Posterior cingulate gyrus (tissue), 11 donors: ENCODE data around the gene PLEKHM2.
A peak's percentile ranks its signal among the peaks of the same experiment; 100 is the strongest.

Experiments
- DNase-seq, 10 donors: peaks; one replicate each; pipeline versions ENCODE4 v3.0.0 to v3.0.0-alpha.2; 2020 to 2021; ENCODE audit warnings: mixed read lengths in 3 of 10
- intact Hi-C: fragments of 100-400 bp; cut with DNase I; formaldehyde crosslinking; loops from one replicate; pipeline ENCODE4 v1.15.1; 2023

Gene PLEKHM2

DNA sequence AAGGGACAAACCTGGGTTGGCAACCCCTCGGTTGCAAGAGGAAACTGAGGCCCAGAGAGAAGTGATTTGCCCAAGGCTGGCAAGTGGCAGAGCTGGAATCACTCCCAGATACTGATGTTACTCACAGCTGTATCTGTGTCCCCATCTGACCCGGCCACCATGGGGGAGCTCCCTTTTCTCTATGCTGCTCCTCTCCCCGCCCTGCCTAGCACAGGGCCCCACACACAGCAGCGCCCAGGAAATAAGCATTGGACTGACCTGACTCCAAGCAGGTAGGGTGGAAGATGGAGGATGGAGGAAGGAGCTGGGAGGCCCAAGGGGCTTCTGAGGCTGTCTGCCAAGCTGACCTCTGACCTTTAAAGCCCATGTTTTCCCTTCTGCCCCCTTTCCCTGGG is 71.5 kb downstream of the PLEKHM2 start:
- DNase-seq = no peak
- intact Hi-C loops = no loop called here

DNA sequence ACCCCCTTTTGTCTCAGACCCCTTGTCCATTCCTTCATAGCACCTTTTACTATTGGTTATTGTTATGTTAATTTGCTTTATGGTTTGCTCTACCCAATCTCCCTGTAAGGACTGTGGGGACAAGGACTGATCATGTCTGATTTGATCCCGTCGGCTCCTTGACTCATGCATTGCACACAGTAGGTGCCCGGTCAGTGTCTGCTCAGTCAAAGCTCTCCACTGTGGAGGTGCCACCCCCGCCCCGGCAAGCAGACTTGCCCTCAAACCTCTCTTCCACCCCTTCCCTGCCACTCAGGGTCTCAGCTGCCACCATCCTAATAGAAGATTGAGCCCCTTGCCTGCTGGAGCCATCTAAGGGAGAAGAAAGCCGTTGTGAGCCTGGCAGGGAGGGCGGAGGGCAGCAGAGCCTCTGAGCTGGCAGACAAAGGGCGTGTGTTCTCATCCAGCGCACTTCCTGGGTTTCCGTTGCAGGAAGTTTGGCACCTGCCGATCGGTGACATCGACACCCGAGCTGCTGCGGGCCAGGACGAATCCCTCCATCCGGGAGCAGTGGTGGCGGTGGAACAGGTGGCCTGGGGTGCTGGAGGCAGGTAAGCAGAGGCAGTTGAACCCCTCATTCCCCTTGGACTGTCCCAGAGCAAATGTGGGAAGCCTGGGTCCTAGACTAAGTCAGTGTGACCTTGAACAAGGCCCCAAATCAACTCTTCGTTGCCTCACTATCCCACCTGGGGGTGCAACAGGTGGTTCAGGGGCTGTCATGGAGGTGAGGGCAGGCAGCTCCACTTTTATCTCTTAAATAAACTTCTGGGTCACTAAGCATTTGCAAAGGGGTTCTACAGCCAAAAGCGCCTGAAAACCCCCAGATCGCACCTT is 72.3 kb downstream of the PLEKHM2 start:
- peak in 1 of 10 donors; percentile 73 for DNase-seq
- intact Hi-C loops = no loop called here

DNA sequence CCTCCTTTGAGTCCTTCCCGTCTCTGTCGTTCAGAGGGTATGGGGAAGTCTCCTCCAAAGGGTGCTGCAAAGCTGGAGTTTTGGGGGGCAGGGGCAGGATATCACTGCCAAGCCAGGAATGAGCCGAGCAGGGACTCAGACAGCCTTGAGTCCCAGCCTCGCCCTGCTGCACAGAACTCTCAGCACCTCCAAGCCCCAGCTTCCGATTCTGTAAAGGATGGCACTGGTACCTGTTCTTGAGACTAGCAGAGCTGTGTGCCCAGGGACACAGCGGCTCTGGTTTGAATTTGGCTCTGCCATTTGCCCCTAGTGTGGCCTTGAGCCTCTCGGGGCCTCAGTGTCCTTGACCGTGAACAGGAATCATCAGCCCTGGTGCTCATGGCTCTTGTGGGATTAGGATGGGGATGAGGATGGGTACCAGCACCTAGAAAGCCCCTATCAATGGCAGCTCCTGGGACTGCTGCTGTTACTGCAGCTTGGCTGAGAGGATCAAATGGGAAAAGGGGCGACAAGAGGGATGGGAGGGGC is 73.0 kb downstream of the PLEKHM2 start:
- intact Hi-C loops = no loop called here

DNA sequence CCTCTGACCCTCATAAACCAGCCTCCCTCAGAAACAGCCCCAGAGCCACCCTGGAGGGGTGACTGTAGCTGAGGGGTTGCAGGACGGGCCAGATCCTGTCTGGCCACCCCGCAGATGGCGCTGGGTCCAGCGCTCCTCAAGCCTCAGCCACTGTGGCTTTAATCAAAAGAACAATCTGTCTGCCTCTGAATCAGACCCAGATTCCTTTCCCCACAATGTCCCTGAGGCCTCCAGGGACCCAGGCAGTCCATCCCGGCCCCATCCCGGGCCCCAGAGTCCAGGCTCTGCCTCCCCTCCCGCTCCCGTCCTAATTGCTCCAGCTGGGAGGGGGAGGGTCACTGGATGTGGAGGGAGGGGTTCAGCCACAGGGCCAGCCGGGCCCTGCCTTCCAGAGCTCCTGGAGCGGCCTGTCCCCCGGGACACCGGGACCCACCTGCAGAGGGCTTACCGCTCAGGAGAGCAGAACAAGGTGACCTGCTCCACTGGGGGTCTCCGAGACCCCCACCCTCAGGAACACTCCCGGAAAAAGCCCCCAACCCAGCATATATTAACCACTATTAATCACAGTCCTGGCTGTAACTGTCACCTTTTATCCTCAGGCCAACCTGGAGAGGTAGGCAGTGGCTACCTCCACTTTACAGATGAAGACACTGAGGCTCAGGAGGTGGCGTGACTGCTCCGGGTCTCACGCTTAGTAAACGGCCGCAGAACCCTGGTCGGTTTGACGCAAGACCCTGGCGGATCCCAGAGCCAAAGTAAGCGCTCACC is 73.6 kb downstream of the PLEKHM2 start:
- DNase-seq = no peak

More for the DNA sequence above, 73.0 kb downstream of the PLEKHM2 start:
- no peak for DNase-seq

DNA sequence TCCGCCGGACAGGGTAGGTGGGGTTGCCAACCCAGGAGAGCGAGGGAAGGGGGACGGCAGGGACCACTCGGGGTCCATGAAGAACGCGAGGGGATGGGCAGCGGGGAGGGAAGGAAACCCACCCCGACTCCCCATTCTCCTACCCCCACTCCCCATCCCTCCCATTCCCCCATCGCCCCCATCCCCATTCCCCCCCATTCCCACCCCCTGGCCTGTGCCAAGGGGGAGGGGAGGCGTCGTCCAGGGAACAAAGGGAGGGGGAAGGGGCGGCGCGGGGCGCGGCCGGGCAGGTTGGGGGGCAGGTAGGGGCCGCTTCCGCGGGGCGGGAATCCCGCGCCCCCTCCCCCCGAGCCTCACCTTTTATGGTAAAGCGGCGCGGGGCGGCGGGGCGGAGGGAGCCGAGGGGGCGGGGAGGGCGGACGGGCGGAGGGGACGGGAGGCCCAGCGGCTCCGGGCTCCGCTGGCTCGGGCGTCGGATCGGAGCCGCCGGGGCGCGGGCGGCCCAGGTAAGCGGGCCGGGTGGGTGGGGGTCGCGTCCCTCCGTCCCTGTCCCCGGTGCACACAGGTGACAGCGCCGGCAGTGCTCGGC is 74.3 kb downstream of the PLEKHM2 start, which contains the start of gene FBLIM1:
Gene FBLIM1, plus strand, starts transcription at position 453 of the 589 bp plus-strand sequence. CDS start 6,189 bp downstream, outside the sequence.
- no peak for DNase-seq
- intact Hi-C loops = no loop called here

More for the DNA sequence above, 73.6 kb downstream of the PLEKHM2 start:
- intact Hi-C loops = no loop called here

DNA sequence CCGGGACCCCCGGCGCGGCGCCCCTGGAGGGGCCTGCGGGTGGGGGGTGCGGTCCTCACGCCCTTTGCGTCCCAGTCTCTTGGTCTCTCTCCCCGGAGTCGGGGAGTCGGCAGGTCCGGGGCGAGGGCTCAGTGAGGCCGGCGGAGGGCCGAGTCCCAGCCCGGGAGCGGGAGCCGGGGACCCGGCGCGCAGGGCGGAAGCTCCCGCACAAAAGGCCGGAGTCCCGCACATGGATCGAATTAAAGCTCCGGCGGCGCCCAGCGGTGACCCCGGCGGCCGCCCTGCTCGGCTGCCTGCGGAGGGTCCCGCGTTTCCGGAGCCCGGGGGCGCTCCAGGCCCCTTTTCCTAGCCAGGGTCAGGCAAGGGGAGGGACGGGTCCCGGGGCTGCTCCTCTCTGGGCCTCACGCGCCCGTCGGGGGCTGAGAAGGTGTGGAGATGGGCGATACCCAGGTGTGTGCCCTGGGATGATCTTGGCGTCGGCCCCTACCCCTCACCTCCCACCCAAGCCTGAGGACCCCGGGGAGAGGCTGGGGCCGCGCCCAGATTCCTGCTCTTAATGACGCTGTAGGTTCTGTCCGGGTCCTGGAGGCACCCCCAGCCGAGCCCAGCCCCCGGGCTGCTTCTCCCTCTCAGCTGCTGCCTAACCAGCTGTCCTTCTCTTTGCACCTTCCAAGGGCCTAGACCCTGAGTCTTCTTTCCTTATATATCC is 75.0 kb downstream of the PLEKHM2 start:
- intact Hi-C loops = no loop called here
- no peak for DNase-seq

DNA sequence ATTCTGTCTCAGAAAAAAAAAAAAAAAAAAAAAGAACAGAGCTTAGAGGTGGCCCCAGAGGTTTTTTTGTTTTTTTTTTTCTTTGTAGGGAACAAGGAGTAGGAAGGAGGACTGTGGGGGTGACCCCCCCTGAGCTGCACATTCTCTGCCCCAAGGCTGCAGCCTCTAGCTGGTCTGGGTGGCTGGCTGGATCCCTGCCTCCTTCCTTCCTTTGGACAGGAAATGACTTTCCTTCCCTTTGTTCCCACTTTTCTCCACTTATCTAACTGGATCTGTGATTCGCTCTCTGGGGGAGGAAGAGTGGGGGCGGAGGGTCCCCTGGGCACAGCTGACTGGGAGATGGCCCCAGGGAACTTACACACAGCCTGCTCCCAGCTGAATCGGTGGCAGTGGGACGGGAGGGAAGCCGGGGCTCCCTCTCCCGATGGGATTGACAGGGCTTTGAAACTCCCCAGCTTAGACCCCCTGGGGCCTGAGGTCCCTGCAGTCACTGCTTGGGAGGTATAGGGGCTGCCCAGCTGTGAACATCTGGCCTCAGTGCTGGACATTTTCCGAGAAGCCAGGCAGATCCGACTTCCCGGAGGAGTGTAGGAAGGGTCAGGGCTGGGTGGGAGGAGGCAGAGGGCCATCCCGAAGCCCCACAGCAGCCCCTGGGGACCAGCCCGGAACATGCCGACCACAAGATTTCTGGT is 76.5 kb downstream of the PLEKHM2 start:
- intact Hi-C loops = no loop called here
- no peak for DNase-seq

DNA sequence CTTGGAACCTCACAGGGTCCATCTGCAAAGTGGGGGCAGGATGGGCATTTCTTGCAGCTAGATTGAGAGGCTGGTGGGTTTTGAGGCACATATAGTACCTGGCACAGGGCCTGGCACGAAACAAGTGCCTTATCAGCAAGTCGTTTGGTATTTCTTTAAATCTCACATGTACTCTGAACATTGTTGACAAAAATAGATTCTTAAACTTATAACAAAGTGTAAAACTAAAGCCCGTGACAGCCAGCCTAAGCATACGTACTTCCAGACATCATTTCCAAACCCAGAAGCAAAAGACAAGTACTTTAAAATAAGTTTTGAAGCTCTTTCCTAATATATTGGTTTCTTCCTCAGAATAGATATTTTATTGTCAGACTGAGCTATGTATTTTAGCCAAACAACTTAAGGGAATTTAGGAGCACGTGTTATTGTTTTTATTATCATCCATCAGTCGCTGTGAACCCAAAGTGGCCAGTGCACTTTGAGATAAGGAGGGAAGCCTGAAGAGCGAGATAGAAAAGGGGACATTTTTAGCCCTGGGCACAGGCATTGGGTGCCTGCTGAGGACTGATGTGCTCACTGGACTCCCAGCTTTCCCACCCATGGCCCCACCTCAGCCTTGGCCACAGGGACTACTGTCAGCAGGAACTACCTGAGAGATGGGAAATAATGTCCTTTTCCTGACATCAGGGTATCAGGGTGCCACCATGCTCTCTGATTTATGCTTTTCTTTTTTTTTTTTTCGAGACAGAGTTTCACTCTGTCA is 77.4 kb downstream of the PLEKHM2 start:
- no peak for DNase-seq
- intact Hi-C loops = no loop called here

DNA sequence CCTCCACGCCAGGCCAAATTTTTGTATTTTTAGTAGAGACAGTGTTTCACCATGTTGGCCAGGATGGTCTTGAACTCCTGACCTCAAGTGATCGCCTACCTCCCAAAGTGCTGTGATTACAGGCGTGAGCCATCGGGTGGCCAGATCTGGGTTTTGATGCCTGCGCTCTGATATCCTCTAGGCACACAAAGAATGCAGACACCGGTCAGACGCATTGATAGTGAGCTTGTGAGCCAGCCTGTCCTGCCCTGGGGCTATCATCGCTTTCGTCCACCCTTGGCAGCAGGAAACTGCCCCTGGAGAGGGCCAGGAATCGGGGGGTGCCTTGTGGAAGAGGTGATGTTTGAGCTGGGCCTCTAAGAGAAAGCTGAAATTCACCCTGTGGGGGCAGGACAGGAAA is 78.4 kb downstream of the PLEKHM2 start:
- no peak for DNase-seq
- intact Hi-C loops = no loop called here

DNA sequence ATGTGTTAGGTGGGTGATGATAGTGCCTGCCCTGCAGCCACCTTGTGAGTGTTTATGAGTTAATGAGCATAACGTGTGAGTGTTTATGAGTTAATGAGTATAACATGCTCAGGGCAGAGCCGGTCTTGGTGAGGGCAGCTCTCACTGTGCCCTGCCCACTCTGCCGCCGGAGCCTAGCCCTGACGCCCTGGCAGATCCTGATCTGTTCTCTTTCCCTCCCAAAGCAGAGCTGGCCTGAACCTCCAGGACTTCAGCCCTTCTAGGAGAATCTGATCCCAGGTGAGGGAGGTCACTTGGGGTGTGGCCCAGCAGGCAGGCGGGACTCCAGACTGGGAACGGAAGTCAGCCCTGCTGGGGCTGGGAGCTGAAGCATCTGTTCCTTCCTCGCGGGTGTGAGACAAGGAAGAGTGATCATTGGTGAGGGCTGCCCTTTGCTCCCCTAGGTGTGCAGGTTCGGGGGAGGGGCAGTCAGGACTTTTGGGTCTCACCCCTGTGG is 80.2 kb downstream of the PLEKHM2 start:
- intact Hi-C loops = no loop called here
- DNase-seq = no peak

DNA sequence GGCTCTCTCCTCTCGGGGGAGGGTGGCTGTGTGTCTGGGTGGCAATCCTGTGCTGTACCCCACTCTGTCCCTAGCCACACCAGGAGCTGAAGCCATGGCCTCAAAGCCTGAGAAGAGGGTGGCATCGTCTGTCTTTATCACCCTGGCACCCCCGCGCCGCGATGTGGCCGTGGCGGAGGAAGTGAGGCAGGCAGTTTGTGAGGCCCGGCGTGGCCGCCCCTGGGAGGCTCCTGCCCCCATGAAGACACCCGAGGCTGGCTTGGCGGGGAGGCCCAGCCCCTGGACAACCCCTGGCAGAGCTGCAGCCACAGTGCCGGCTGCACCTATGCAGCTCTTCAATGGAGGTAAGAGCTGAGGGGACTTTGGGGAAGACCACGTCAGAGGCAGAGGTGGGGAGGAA is 80.8 kb downstream of the PLEKHM2 start:
- intact Hi-C loops = no loop called here
- no peak for DNase-seq

DNA sequence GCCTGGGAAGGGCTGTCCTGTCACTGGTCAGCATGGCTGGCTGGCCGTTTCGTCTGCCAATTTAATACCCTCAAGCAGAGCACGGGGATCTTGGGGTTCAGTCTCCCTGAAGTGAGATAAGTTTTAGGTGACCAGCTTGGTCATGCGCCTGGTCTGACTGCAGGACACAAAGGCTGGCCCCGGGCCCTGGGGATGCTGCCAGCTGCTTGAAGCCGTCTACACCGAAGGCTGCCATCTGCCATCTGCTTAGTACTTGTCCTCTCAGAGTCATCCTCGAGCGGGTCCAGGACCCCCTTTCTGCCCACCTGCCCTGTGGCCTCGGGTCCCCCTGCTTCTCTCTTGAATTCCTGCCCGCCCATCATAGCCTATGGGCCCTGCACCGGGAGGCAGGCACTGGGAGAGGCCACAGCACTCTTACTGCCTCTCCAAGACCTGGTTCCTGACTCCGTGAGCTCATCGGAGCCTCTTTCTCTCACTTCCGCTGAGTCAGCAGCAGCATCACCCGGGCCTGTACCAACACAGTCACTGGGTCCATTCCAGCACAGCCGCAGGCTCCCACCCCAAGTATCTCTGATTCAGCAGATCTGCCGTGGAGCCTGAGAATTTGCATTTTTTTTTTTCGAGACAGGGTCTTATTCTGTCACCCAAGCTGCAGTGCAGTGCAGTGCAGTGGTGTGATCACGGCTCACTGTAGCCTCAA is 81.5 kb downstream of the PLEKHM2 start:
- intact Hi-C loops = no loop called here
- DNase-seq = no peak

DNA sequence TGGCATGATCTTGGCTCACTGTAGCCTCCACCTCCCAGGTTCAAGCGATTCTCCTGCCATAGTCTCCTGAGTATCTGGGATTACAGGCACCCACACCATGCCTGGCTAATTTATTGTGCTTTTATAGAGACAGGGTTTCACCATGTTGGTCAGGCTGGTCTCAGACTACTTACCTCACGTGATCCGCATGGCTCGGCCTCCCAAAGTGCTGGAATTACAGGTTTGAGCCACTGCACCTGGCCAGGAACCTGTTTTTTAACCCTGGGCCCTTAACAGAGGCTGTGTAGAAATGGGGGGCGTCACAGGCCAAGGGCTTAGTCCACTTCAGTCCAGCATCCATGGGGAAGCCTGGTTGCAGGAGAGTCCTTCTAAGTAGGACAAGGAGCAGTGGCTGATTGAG is 83.8 kb downstream of the PLEKHM2 start:
- intact Hi-C loops = no loop called here
- no peak for DNase-seq

DNA sequence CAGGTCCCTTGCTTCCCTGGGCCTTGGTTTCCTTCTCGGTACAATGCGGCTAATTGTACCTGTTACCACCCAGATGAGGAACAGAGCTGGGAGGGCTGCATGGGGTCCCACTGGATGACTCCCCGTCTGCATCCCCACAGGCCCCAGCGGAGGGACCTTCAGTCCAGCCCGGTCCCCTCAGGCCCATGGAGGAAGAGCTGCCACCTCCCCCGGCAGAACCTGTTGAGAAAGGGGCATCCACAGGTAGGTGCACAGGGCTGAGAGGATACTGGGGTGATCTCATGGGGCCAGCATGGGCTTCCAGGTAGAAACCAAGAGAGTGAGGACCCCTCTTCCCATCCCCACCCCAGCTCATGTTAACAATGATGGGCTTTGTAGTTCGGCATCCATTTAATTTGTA is 84.3 kb downstream of the PLEKHM2 start:
- no peak for DNase-seq
- intact Hi-C loops = no loop called here

DNA sequence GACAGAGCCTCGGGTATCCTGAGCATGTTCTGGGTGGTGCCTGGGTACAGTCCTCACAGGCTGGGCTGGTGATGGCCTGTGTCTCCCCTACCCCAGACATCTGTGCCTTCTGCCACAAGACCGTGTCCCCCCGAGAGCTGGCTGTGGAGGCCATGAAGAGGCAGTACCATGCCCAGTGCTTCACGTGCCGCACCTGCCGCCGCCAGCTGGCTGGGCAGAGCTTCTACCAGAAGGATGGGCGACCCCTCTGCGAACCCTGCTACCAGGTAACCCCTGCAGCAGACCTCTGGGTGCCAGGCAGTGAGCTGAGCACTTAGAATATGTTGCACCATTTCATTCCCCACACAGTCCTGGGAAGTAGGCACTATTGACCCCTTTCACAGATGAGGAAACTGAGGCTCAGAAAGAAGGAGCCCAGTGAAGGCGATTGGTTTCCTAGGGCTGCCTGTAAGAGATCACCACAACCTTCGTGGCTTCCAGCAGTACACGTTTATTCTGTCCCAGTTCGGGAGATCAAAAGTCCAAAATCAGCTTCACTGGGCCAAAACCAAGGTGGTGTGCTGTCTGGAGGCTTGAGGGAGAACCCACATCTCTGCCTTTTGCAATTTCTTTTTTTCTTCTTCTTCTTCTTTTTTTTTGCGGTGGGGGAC is 86.3 kb downstream of the PLEKHM2 start:
- intact Hi-C loops = no loop called here
- peak in 1 of 10 donors; percentile 80 for DNase-seq

DNA sequence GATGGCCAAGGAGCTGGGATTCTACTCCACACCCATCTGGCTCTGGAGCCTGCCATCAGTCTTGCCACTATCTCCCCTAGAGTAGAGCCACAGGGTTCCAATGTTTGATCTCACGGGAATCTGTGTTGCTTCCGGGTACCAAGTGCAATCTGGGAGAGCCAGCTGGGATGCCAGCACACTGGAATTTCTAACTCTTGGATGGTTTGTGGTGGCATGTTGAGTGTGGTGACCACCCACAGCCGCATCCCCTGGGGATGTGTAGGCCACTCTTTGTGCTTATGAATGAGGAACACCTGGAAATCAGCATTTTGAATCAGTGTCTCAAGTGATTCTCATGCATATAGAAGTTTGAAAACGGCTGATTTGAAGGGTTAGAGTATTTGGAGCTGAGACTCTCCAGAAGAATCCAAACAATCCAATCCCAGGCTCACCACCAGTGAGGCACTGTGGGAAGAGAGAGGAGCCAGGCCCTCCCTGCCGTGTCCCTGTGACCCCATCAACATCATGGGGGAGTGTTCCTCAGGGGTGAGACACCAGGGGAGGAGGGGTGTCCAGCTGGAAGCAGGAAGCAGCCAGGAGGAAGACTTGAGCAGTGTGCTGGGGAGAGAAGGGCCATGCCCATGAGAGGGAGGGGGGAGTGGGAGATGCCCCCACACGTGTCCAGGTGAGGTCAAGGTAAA is 87.9 kb downstream of the PLEKHM2 start:
- intact Hi-C loops = no loop called here
- no peak for DNase-seq

DNA sequence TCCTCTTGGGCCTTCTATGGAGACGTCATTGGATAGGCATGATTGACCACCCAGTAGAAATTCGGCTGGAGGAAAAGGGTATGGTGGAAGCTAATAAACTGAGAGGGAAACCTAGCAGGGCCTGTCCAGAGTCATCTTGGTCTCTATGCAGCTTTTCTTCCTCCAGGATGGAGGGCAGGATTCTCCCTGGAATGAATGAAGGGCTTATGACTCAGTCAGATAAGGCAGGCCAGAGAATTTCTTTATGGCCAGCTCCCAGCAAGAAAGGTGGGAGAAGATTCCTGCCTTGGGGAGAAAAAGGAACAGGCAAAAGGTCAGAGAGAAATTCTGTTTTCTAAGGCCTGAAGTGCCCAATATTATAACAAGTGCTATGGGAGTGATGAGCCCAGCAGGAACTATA is 91.6 kb downstream of the PLEKHM2 start:
- DNase-seq = no peak
- intact Hi-C loops = no loop called here
